Gastroesophageal sphincter (tissue), 3 donors: ENCODE results near the gene AP2S1.

Experiments
- EP300 ChIP-seq: sonication (generic); formaldehyde crosslinking; IDR thresholded peaks from one replicate; pipeline ENCODE4 v1.6.1; 2017; ENCODE audit warnings: antibody characterized with exemption, mild to moderate bottlenecking
- POLR2A ChIP-seq, 2 donors: fragments of 450-650 bp; IDR thresholded peaks; one replicate each; pipeline ENCODE4 v1.6.1; 2017; ENCODE audit warnings: antibody characterized with exemption in 2 of 2, mild to moderate bottlenecking in 2 of 2, moderate library complexity in 1 of 2
- POLR2AphosphoS5 ChIP-seq: sonication (generic); formaldehyde crosslinking; IDR thresholded peaks from one replicate; pipeline ENCODE4 v1.6.1; 2017; ENCODE audit warnings: antibody characterized with exemption
- TF ChIP-seq, protein P1 (sequence below), 4 experiments: fragments of 200-600 bp in 2 of 4; fragments of 450-650 bp in 2 of 4; sonication (generic) in 1 of 4; IDR thresholded peaks; one replicate each; pipeline ENCODE4 v1.5.1; 2017 to 2019; ENCODE audit warnings: antibody characterized with exemption in 4 of 4, mild to moderate bottlenecking in 2 of 4, moderate library complexity in 2 of 4

DNA sequence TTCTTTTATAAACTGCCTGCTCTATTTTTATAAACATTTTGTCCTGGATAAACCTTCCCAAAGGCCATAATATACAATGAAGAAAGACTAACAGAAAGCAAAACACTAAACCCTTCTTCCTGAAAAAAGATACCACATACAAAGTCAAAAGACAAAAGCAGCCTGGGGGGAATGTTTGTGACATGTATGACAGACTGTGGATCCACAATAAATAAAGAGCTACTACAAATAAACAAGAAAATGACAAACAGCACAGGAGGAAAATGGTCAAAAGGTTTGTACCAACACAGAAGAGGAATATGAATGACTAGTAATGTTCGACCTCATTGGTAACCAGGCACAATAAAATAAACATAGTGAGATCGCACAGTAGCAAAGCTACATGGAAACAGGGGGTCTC, 19.8 kb downstream of the AP2S1 start:
- TF ChIP-seq, protein P1, sequence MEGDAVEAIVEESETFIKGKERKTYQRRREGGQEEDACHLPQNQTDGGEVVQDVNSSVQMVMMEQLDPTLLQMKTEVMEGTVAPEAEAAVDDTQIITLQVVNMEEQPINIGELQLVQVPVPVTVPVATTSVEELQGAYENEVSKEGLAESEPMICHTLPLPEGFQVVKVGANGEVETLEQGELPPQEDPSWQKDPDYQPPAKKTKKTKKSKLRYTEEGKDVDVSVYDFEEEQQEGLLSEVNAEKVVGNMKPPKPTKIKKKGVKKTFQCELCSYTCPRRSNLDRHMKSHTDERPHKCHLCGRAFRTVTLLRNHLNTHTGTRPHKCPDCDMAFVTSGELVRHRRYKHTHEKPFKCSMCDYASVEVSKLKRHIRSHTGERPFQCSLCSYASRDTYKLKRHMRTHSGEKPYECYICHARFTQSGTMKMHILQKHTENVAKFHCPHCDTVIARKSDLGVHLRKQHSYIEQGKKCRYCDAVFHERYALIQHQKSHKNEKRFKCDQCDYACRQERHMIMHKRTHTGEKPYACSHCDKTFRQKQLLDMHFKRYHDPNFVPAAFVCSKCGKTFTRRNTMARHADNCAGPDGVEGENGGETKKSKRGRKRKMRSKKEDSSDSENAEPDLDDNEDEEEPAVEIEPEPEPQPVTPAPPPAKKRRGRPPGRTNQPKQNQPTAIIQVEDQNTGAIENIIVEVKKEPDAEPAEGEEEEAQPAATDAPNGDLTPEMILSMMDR (IDR thresholded peaks at IDR 0.05): no peak
- TF ChIP-seq POLR2A (IDR thresholded peaks at IDR 0.05) (no peak), POLR2AphosphoS5 (no peak), EP300 (no peak)
